Trophoblast cell (in vitro differentiated cells and primary cell): ENCODE measurements around the gene FERMT2.

Experiments used
- DNase-seq, 2 donors: peaks; one replicate each; pipeline ENCODE4 v3.0.0-alpha.2; 2016
- H2AFZ ChIP-seq: 2 replicates; pipeline ENCODE4 v1.6.1; 2013; ENCODE audit warnings: low read length, moderate library complexity, mild to moderate bottlenecking; ENCODE audit not compliant: insufficient read depth, poor library complexity
- H2AK5ac ChIP-seq: 2 replicates; pipeline ENCODE4 v1.6.1; 2013; ENCODE audit warnings: mild to moderate bottlenecking, low read length
- H2BK120ac ChIP-seq: 2 replicates; pipeline ENCODE4 v1.6.1; 2013; ENCODE audit warnings: low read length, mild to moderate bottlenecking, moderate library complexity; ENCODE audit not compliant: insufficient read depth, poor library complexity
- H2BK12ac ChIP-seq: 2 replicates; pipeline ENCODE4 v1.6.1; 2013; ENCODE audit warnings: mild to moderate bottlenecking, low read length, moderate library complexity
- H2BK5ac ChIP-seq: 2 replicates; pipeline ENCODE4 v1.6.1; 2013; ENCODE audit warnings: low read length, low read depth, moderate library complexity, mild to moderate bottlenecking; ENCODE audit not compliant: poor library complexity
- H3K14ac ChIP-seq: 2 replicates; pipeline ENCODE4 v1.6.1; 2013; ENCODE audit warnings: mild to moderate bottlenecking, low read length
- H3K18ac ChIP-seq: 2 replicates; pipeline ENCODE4 v1.6.1; 2013; ENCODE audit warnings: mild to moderate bottlenecking, low read length
- H3K23ac ChIP-seq: 2 replicates; pipeline ENCODE4 v1.6.1; 2013; ENCODE audit warnings: low read length
- H3K27ac ChIP-seq: 2 replicates; pipeline ENCODE4 v1.5.1; 2013; ENCODE audit warnings: low read depth, mild to moderate bottlenecking, inconsistent platforms, low read length, moderate library complexity
- H3K27me3 ChIP-seq: 2 replicates; pipeline ENCODE4 v1.6.1; 2013; ENCODE audit warnings: inconsistent platforms, mild to moderate bottlenecking, low read length, moderate library complexity; ENCODE audit not compliant: insufficient read depth
- H3K36me3 ChIP-seq, 2 experiments: 1 replicate in 1 of 2; 2 replicates in 1 of 2; pipeline ENCODE4 v1.6.1; 2013; ENCODE audit warnings: low read length in 2 of 2, mild to moderate bottlenecking in 2 of 2, moderate library complexity in 1 of 2; ENCODE audit not compliant: insufficient read depth in 2 of 2, control insufficient read depth in 1 of 2
- H3K4ac ChIP-seq: 2 replicates; pipeline ENCODE4 v1.6.1; 2013; ENCODE audit warnings: low read depth, mild to moderate bottlenecking, low read length, moderate library complexity
- H3K4me1 ChIP-seq, 2 experiments: 1 replicate in 1 of 2; 2 replicates in 1 of 2; pipeline ENCODE4 v1.6.1; 2013; ENCODE audit warnings: low read length in 2 of 2, mild to moderate bottlenecking in 2 of 2, moderate library complexity in 1 of 2; ENCODE audit not compliant: insufficient read depth in 2 of 2, control insufficient read depth in 1 of 2
- H3K4me2 ChIP-seq: 2 replicates; pipeline ENCODE4 v1.6.1; 2013; ENCODE audit warnings: inconsistent platforms, mild to moderate bottlenecking, low read length, moderate library complexity
- H3K4me3 ChIP-seq: 2 replicates; pipeline ENCODE4 v1.5.1; 2013; ENCODE audit warnings: mild to moderate bottlenecking, low read depth, low read length, inconsistent platforms
- H3K79me1 ChIP-seq: one replicate; pipeline ENCODE4 v1.6.1; 2013; ENCODE audit warnings: low read length
- H3K79me2 ChIP-seq: 2 replicates; pipeline ENCODE4 v1.6.1; 2013; ENCODE audit warnings: low read length, mild to moderate bottlenecking; ENCODE audit not compliant: control insufficient read depth, insufficient read depth, poor library complexity
- H3K9ac ChIP-seq: 2 replicates; pipeline ENCODE4 v1.6.1; 2013; ENCODE audit warnings: mild to moderate bottlenecking, low read length
- H3K9me3 ChIP-seq: 2 replicates; pipeline ENCODE4 v1.6.1; 2013; ENCODE audit warnings: low read depth, mild to moderate bottlenecking, control low read depth, inconsistent platforms, low read length; ENCODE audit not compliant: insufficient read depth
- H4K12ac ChIP-seq: 2 replicates; pipeline ENCODE4 v1.6.1; 2013; ENCODE audit warnings: low read depth, mild to moderate bottlenecking, low read length, moderate library complexity
- H4K8ac ChIP-seq: 2 replicates; pipeline ENCODE4 v1.6.1; 2013; ENCODE audit warnings: low read depth, mild to moderate bottlenecking, low read length, moderate library complexity
- H4K91ac ChIP-seq: one replicate; pipeline ENCODE4 v1.6.1; 2013; ENCODE audit warnings: low read depth, mild to moderate bottlenecking, low read length, moderate library complexity
- WGBS: extraction: QIAGEN DNeasy Blood & Tissue Kit; methylation state at CpG from one replicate; pipeline ENCODE4 v1.1.7; 2013; ENCODE audit warnings: missing lambda C conversion rate; ENCODE audit not compliant: insufficient read length, insufficient coverage; ENCODE audit errors: extremely low coverage; 5-methylcytosine and 5-hydroxymethylcytosine counted together

FERMT2 gene

GRCh38 chr14:52888159-52888558 is 62.7 kb downstream of the FERMT2 start:
- Histone ChIP-seq H3K27ac (no peak overlapping the region), H2AFZ (no peak overlapping the region), H3K4me1 (no peaks in the 10 kb centered on the region), H3K79me1 (no peaks in the 10 kb centered on the region), H3K4me3 (no peak overlapping the region), H3K14ac (no peak overlapping the region), H3K4me2 (no peak overlapping the region), H3K23ac (no peak overlapping the region), H3K18ac (no peak overlapping the region), H3K79me2 (no peaks in the 10 kb centered on the region), H4K12ac (no peak overlapping the region), H3K9ac (no peak overlapping the region), H4K91ac (no peak overlapping the region), H2AK5ac (no peak overlapping the region), H3K27me3 (no peaks in the 10 kb centered on the region), H4K8ac (no peak overlapping the region), H2BK5ac (no peak overlapping the region), H2BK120ac (no peak overlapping the region), H2BK12ac (no peak overlapping the region), H3K36me3 (peaks cover 6 to 18% of the 10 kb centered on the region in 2 experiments), H3K4ac (no peak overlapping the region), H3K9me3 (no peaks in the 10 kb centered on the region)
- DNase-seq = peak in 1 of 2 donors; percentile 54
- WGBS = 100% methylated on average over 2 of the region's 4 CpGs

GRCh38 chr14:52885230-52885629 is 65.6 kb downstream of the FERMT2 start:
- H3K4ac ChIP-seq = no peak overlapping the region
- H4K91ac ChIP-seq = no peak overlapping the region
- H2AFZ ChIP-seq = no peak overlapping the region
- H3K36me3 ChIP-seq = peaks cover 3 to 13% of the 10 kb centered on the region in 2 experiments
- no peak overlapping the region for H3K18ac ChIP-seq
- H3K14ac ChIP-seq = no peak overlapping the region
- no peak overlapping the region for H2AK5ac ChIP-seq
- H2BK12ac ChIP-seq = no peak overlapping the region
- no peak overlapping the region for H3K27ac ChIP-seq
- no peaks in the 10 kb centered on the region for H3K79me1 ChIP-seq
- DNase-seq = peak; percentile 52 to 94
- H2BK5ac ChIP-seq = no peak overlapping the region
- no peak overlapping the region for H3K23ac ChIP-seq
- no peak overlapping the region for H3K4me3 ChIP-seq
- no peak overlapping the region for H3K9ac ChIP-seq
- no peaks in the 10 kb centered on the region for H3K27me3 ChIP-seq
- H4K12ac ChIP-seq = no peak overlapping the region
- H3K9me3 ChIP-seq = no peaks in the 10 kb centered on the region
- H3K4me2 ChIP-seq = no peak overlapping the region
- no peak overlapping the region for H4K8ac ChIP-seq
- no peak overlapping the region for H2BK120ac ChIP-seq
- WGBS = no CpG with 5 or more reads among the region's 2 CpGs
- no peaks in the 10 kb centered on the region for H3K79me2 ChIP-seq
- no peaks in the 10 kb centered on the region for H3K4me1 ChIP-seq

- Histone ChIP-seq H3K4me1 (no peaks in the 10 kb centered on the region), H3K36me3 (peaks cover 8 to 12% of the 10 kb centered on the region in 2 experiments), H2AFZ (no peak overlapping the region), H3K9me3 (no peaks in the 10 kb centered on the region), H3K23ac (no peak overlapping the region), H2BK120ac (no peak overlapping the region), H3K9ac (no peak overlapping the region), H2AK5ac (no peak overlapping the region), H3K14ac (no peak overlapping the region), H3K4me3 (no peak overlapping the region), H3K4ac (no peak overlapping the region), H3K79me2 (no peaks in the 10 kb centered on the region), H2BK5ac (no peak overlapping the region), H2BK12ac (no peak overlapping the region), H3K18ac (no peak overlapping the region), H4K91ac (no peak overlapping the region), H3K27ac (no peak overlapping the region), H3K4me2 (no peak overlapping the region), H3K27me3 (no peaks in the 10 kb centered on the region), H4K8ac (no peak overlapping the region), H3K79me1 (no peaks in the 10 kb centered on the region), H4K12ac (no peak overlapping the region)
- DNase-seq = peak in 1 of 2 donors; percentile 48
- no CpG with 5 or more reads among the region's 5 CpGs for WGBS
Observed at GRCh38 chr14:52883658-52884057, 67.2 kb downstream of the FERMT2 start.

GRCh38 chr14:52882824-52883223 is 68.0 kb downstream of the FERMT2 start:
- no peak overlapping the region for H2AK5ac ChIP-seq
- WGBS = 100% methylated on average over 1 of the region's 6 CpGs
- no peak overlapping the region for H3K4me3 ChIP-seq
- no peaks in the 10 kb centered on the region for H3K4me1 ChIP-seq
- H3K4ac ChIP-seq = no peak overlapping the region
- no peak overlapping the region for H3K23ac ChIP-seq
- no peak overlapping the region for H3K9ac ChIP-seq
- no peak overlapping the region for H4K91ac ChIP-seq
- no peak overlapping the region for H3K14ac ChIP-seq
- peaks cover 8 to 12% of the 10 kb centered on the region in 2 experiments for H3K36me3 ChIP-seq
- H2BK12ac ChIP-seq = no peak overlapping the region
- no peaks in the 10 kb centered on the region for H3K27me3 ChIP-seq
- no peak overlapping the region for H2BK120ac ChIP-seq
- H3K18ac ChIP-seq = no peak overlapping the region
- no peak overlapping the region for H4K8ac ChIP-seq
- no peak overlapping the region for H2AFZ ChIP-seq
- H3K9me3 ChIP-seq = no peaks in the 10 kb centered on the region
- H3K79me2 ChIP-seq = no peaks in the 10 kb centered on the region
- peak; percentile 56 to 73 for DNase-seq
- no peak overlapping the region for H3K27ac ChIP-seq
- no peak overlapping the region for H3K4me2 ChIP-seq
- H2BK5ac ChIP-seq = no peak overlapping the region
- no peak overlapping the region for H4K12ac ChIP-seq
- no peaks in the 10 kb centered on the region for H3K79me1 ChIP-seq
